Esophagus mucosa (tissue), 1 donor: ENCODE data around the gene HSPA1B. TPM values are rescaled to one million over a fixed set of nuclear protein-coding genes. Genes with fewer than 3 reads are reported as not detected.

Experiments
- total RNA-seq: library from RNA; stranded (reverse); gene quantifications from one replicate; pipeline ENCODE4 v1.2.4, GENCODE V29; 2023
- donor health status: DM: yes; HTN: yes; CAD: no.

The HSPA1B gene
- total RNA-seq, 1 donor from 2014 or later, result 92.9 TPM

Other genes starting within 250 kb of the HSPA1B start
- 1.1 TPM for gene LTB, start 245.3 kb upstream of the HSPA1B start, total RNA-seq
- gene LST1, start 241.5 kb upstream of the HSPA1B start, total RNA-seq, result 2.4 TPM
- gene NCR3, start 234.7 kb upstream of the HSPA1B start, total RNA-seq, result 0.28 TPM
- gene AIF1, start 212.5 kb upstream of the HSPA1B start, total RNA-seq, result 3.3 TPM
- 103 TPM for gene PRRC2A, start 207.0 kb upstream of the HSPA1B start, total RNA-seq
- 143 TPM for gene BAG6, start 175.1 kb upstream of the HSPA1B start, total RNA-seq
- gene APOM, start 171.8 kb upstream of the HSPA1B start, total RNA-seq, result 1.6 TPM
- 18.1 TPM for gene C6orf47, start 167.0 kb upstream of the HSPA1B start, total RNA-seq
- gene GPANK1, start 162.7 kb upstream of the HSPA1B start, total RNA-seq, result 8.2 TPM
- gene CSNK2B, start 161.7 kb upstream of the HSPA1B start, total RNA-seq, result 108 TPM
- 2.6 TPM for gene LY6G5B, start 157.8 kb upstream of the HSPA1B start, total RNA-seq
- 0.72 TPM for gene LY6G5C, start 146.7 kb upstream of the HSPA1B start, total RNA-seq
- 28.3 TPM for gene ABHD16A, start 124.4 kb upstream of the HSPA1B start, total RNA-seq
- not detected for gene LY6G6F, start 120.9 kb upstream of the HSPA1B start, total RNA-seq
- not detected for gene LY6G6D, start 112.4 kb upstream of the HSPA1B start, total RNA-seq
- 10.8 TPM for gene LY6G6C, start 106.0 kb upstream of the HSPA1B start, total RNA-seq
- gene MPIG6B, start 104.4 kb upstream of the HSPA1B start, total RNA-seq, result 1.1 TPM
- 15.3 TPM for gene DDAH2, start 98.4 kb upstream of the HSPA1B start, total RNA-seq
- 372 TPM for gene CLIC1, start 91.2 kb upstream of the HSPA1B start, total RNA-seq
- 12.0 TPM for gene MSH5, start 87.7 kb upstream of the HSPA1B start, total RNA-seq
- 0.64 TPM for gene SAPCD1, start 65.1 kb upstream of the HSPA1B start, total RNA-seq
- 1.6 TPM for gene VWA7, start 50.4 kb upstream of the HSPA1B start, total RNA-seq
- 79.8 TPM for gene VARS1, start 32.0 kb upstream of the HSPA1B start, total RNA-seq
- gene LSM2, start 20.8 kb upstream of the HSPA1B start, total RNA-seq, result 45.0 TPM
- gene HSPA1L, start 12.5 kb upstream of the HSPA1B start, total RNA-seq, result 0.44 TPM
- gene HSPA1A, start 12.2 kb upstream of the HSPA1B start, total RNA-seq, result 56.6 TPM
- 17.9 TPM for gene NEU1, start 35.1 kb downstream of the HSPA1B start, total RNA-seq
- 2.9 TPM for gene SLC44A4, start 51.3 kb downstream of the HSPA1B start, total RNA-seq
- 28.2 TPM for gene EHMT2, start 70.0 kb downstream of the HSPA1B start, total RNA-seq
- 2.0 TPM for gene ZBTB12, start 74.3 kb downstream of the HSPA1B start, total RNA-seq
- gene C2, start 100.0 kb downstream of the HSPA1B start, total RNA-seq, result 2.9 TPM
- gene CFB, start 118.4 kb downstream of the HSPA1B start, total RNA-seq, result 36.1 TPM
- 57.7 TPM for gene NELFE, start 131.2 kb downstream of the HSPA1B start, total RNA-seq
- gene SKIC2, start 131.4 kb downstream of the HSPA1B start, total RNA-seq, result 31.3 TPM
- gene DXO, start 144.4 kb downstream of the HSPA1B start, total RNA-seq, result 10.6 TPM
- gene C4A, start 154.3 kb downstream of the HSPA1B start, total RNA-seq, result 2.9 TPM
- gene C4B, start 187.1 kb downstream of the HSPA1B start, total RNA-seq, result 5.3 TPM
- gene CYP21A2, start 210.7 kb downstream of the HSPA1B start, total RNA-seq, result 0.60 TPM